ENCODE measurements around the gene KIF21B. TPM values are rescaled to one million over a fixed set of nuclear protein-coding genes. Genes with fewer than 3 reads are reported as not detected.

KIF21B gene
- 1.3 and 3.8 TPM in 2 replicates for total RNA-seq

DNA sequence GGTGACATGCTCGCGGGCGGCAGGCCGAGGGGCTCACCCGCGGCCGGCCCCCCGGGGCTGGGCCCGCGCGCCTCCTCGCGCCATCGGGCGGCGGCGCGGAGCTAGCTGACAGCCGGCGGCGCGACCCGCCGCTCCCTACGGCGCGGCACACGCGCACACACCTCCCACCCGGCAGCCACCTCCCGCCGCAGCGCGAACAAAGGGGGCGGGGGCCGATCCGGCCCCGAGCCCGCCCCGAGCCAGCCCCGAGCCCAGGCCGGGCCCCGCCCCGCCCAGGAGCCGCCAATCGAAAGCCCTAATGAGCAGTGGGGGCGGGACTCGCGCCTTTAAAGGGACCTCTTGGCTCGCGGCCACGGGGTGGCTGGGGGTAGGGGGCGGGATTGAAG, at the start of gene KIF21B:
Gene KIF21B, minus strand, starts transcription at position 198 of the 386 bp plus-strand sequence. CDS start 331 bp downstream, outside the sequence.

Other genes starting within 250 kb of the KIF21B start
- not detected in 2 replicates for gene GPR25, start 150.7 kb downstream of the KIF21B start, total RNA-seq
- gene INAVA, start 128.8 kb downstream of the KIF21B start, total RNA-seq = 0.16 TPM in 1 of 2 replicates, not detected in the other
- not detected in 2 replicates for gene CACNA1S, start 88.7 kb upstream of the KIF21B start, total RNA-seq
- gene ASCL5, start 103.5 kb upstream of the KIF21B start, total RNA-seq = not detected in 2 replicates
- 33.7 and 66.5 TPM in 2 replicates for gene TMEM9, start 130.8 kb upstream of the KIF21B start, total RNA-seq
- gene IGFN1, start 167.1 kb upstream of the KIF21B start, total RNA-seq = under 0.01 TPM in 1 of 2 replicates, not detected in the other